H9 (cell line): ENCODE results near the gene DENND1A. TPM values are rescaled to one million over a fixed set of nuclear protein-coding genes. Genes with fewer than 3 reads are reported as not detected.

Experiments
- DNase-seq: peaks from one replicate; pipeline ENCODE4 v3.0.0-alpha.2; 2017
- H2AFZ ChIP-seq: one replicate; pipeline ENCODE4 v1.6.1; 2013; ENCODE audit warnings: mild to moderate bottlenecking, low read length, control low read depth, moderate library complexity
- H2AK5ac ChIP-seq: 2 replicates; pipeline ENCODE4 v1.6.1; 2013; ENCODE audit warnings: low read length, control low read depth, mixed read lengths; ENCODE audit not compliant: insufficient read length
- H2BK120ac ChIP-seq: one replicate; pipeline ENCODE4 v1.6.1; 2013; ENCODE audit warnings: low read depth, mild to moderate bottlenecking, low read length, control low read depth, inconsistent platforms; ENCODE audit not compliant: poor library complexity, severe bottlenecking
- H2BK12ac ChIP-seq: 2 replicates; pipeline ENCODE4 v1.6.1; 2013; ENCODE audit warnings: low read length, control low read depth, mixed read lengths, low read depth; ENCODE audit not compliant: insufficient read length
- H2BK15ac ChIP-seq: 2 replicates; pipeline ENCODE4 v1.6.1; 2013; ENCODE audit warnings: low read depth, low read length, control low read depth
- H2BK20ac ChIP-seq: one replicate; pipeline ENCODE4 v1.6.1; 2013; ENCODE audit warnings: low read depth, mild to moderate bottlenecking, low read length, control low read depth, inconsistent platforms; ENCODE audit not compliant: poor library complexity, severe bottlenecking
- H2BK5ac ChIP-seq: 2 replicates; pipeline ENCODE4 v1.6.1; 2013; ENCODE audit warnings: low read length, control low read depth, mixed read lengths; ENCODE audit not compliant: insufficient read length
- H3K14ac ChIP-seq: 2 replicates; pipeline ENCODE4 v1.6.1; 2013; ENCODE audit warnings: low read length, control low read depth; ENCODE audit not compliant: insufficient read depth
- H3K18ac ChIP-seq: 2 replicates; pipeline ENCODE4 v1.6.1; 2013; ENCODE audit warnings: low read depth, mild to moderate bottlenecking, mixed read lengths, low read length, control low read depth; ENCODE audit not compliant: insufficient read length
- H3K23ac ChIP-seq: 2 replicates; pipeline ENCODE4 v1.6.1; 2013; ENCODE audit warnings: low read length, control low read depth, mixed read lengths, low read depth; ENCODE audit not compliant: insufficient read length
- H3K23me2 ChIP-seq: 2 replicates; pipeline ENCODE4 v1.6.1; 2013; ENCODE audit warnings: low read depth, mild to moderate bottlenecking, mixed read lengths, low read length, control low read depth; ENCODE audit not compliant: insufficient read length, poor library complexity, severe bottlenecking
- H3K27ac ChIP-seq: 2 replicates; pipeline ENCODE4 v1.5.1; 2013; ENCODE audit warnings: low read length, control low read depth, mixed read lengths, low read depth; ENCODE audit not compliant: insufficient read length
- H3K27me3 ChIP-seq: 2 replicates; pipeline ENCODE4 v1.6.1; 2013; ENCODE audit warnings: low read length, control low read depth, inconsistent platforms; ENCODE audit not compliant: insufficient read depth
- H3K4ac ChIP-seq: 2 replicates; pipeline ENCODE4 v1.6.1; 2013; ENCODE audit warnings: low read depth, mild to moderate bottlenecking, control low read depth, inconsistent platforms, low read length, moderate library complexity
- H3K4me1 ChIP-seq: 2 replicates; pipeline ENCODE4 v1.6.1; 2013; ENCODE audit warnings: low read length, control low read depth, inconsistent platforms; ENCODE audit not compliant: insufficient read depth
- H3K4me2 ChIP-seq: 2 replicates; pipeline ENCODE4 v1.6.1; 2013; ENCODE audit warnings: low read length, control low read depth, mixed read lengths; ENCODE audit not compliant: insufficient read length, insufficient read depth
- H3K56ac ChIP-seq: 2 replicates; pipeline ENCODE4 v1.6.1; 2013; ENCODE audit warnings: low read depth, mild to moderate bottlenecking, mixed read lengths, low read length, control low read depth; ENCODE audit not compliant: insufficient read length
- H3K79me1 ChIP-seq: 2 replicates; pipeline ENCODE4 v1.6.1; 2013; ENCODE audit warnings: low read depth, mild to moderate bottlenecking, moderate library complexity, low read length, control low read depth, inconsistent platforms; ENCODE audit not compliant: insufficient read depth, poor library complexity, severe bottlenecking
- H3K79me2 ChIP-seq: 2 replicates; pipeline ENCODE4 v1.6.1; 2013; ENCODE audit warnings: low read length, control low read depth, inconsistent platforms; ENCODE audit not compliant: insufficient read depth
- H3K9ac ChIP-seq: 2 replicates; pipeline ENCODE4 v1.6.1; 2013; ENCODE audit warnings: low read length, control low read depth, mixed read lengths; ENCODE audit not compliant: insufficient read length; ENCODE audit errors: extremely low read depth
- H3K9me3 ChIP-seq: one replicate; pipeline ENCODE4 v1.6.1; 2013; ENCODE audit warnings: low read depth, low read length, inconsistent platforms; ENCODE audit not compliant: control insufficient read depth
- H3T11ph ChIP-seq: one replicate; pipeline ENCODE4 v1.6.1; 2013; ENCODE audit warnings: mild to moderate bottlenecking, low read length, control low read depth, inconsistent platforms
- H4K20me1 ChIP-seq: one replicate; pipeline ENCODE4 v1.6.1; 2013; ENCODE audit not compliant: control insufficient read depth, insufficient read length, insufficient read depth
- H4K5ac ChIP-seq: 2 replicates; pipeline ENCODE4 v1.6.1; 2013; ENCODE audit warnings: low read depth, mild to moderate bottlenecking, mixed read lengths, low read length, control low read depth; ENCODE audit not compliant: insufficient read length
- H4K8ac ChIP-seq: replicated peaks from 2 replicates; pipeline ENCODE4 v1.6.1; 2013; ENCODE audit warnings: low read length, control low read depth, mixed read lengths, low read depth; ENCODE audit not compliant: insufficient read length
- H4K91ac ChIP-seq: 2 replicates; pipeline ENCODE4 v1.6.1; 2013; ENCODE audit warnings: low read depth, mild to moderate bottlenecking, moderate library complexity, mixed read lengths, low read length, control low read depth; ENCODE audit not compliant: insufficient read length
- H3K27ac Mint-ChIP-seq, 3 experiments: 2 replicates in 2 of 3; 3 replicates in 1 of 3; pipeline ENCODE4 v1.8.0; 2020 to 2021; ENCODE audit warnings: mixed read lengths in 3 of 3, mild to moderate bottlenecking in 1 of 3, moderate library complexity in 1 of 3
- H3K27me3 Mint-ChIP-seq: 2 replicates; pipeline ENCODE4 v1.8.0; 2021; ENCODE audit warnings: low read depth, mild to moderate bottlenecking, moderate library complexity, mixed read lengths
- H3K36me3 Mint-ChIP-seq, 3 experiments: 2 replicates in 2 of 3; 3 replicates in 1 of 3; pipeline ENCODE4 v1.8.0; 2020 to 2021; ENCODE audit warnings: low read depth in 3 of 3, mixed read lengths in 3 of 3; ENCODE audit not compliant: insufficient read depth in 1 of 3
- H3K4me1 Mint-ChIP-seq, 2 experiments: 2 replicates each; pipeline ENCODE4 v1.8.0; 2020; ENCODE audit warnings: mixed read lengths in 2 of 2
- H3K4me3 Mint-ChIP-seq, 2 experiments: 2 replicates in 1 of 2; 3 replicates in 1 of 2; pipeline ENCODE4 v1.8.0; 2020 to 2021; ENCODE audit warnings: mild to moderate bottlenecking in 2 of 2, mixed read lengths in 2 of 2, moderate library complexity in 1 of 2
- H3K9me3 Mint-ChIP-seq, 2 experiments: 2 replicates in 1 of 2; 3 replicates in 1 of 2; pipeline ENCODE4 v1.8.0; 2020; ENCODE audit warnings: mild to moderate bottlenecking in 2 of 2, mixed read lengths in 2 of 2, moderate library complexity in 1 of 2
- WGBS: extraction: QIAGEN DNeasy Blood & Tissue Kit; methylation state at CpG from one replicate; pipeline ENCODE4 v1.1.7; 2013; ENCODE audit warnings: missing lambda C conversion rate, low lambda C conversion rate, mixed read lengths; ENCODE audit not compliant: insufficient read length; ENCODE audit errors: extremely low coverage; 5-methylcytosine and 5-hydroxymethylcytosine counted together
- total RNA-seq: library from RNA; stranded (reverse); gene quantifications from 2 replicates; pipeline ENCODE4 v1.2.1, GENCODE V29; 2021
- TF ChIP-seq, protein P1 (sequence below): fragments of 200-600 bp; sonication (generic); conservative IDR thresholded peaks from 3 replicates; pipeline ENCODE4 v1.8.0; 2021; ENCODE audit warnings: antibody characterized with exemption, mild to moderate bottlenecking

Gene DENND1A
- total RNA-seq, 1 experiment from 2014 or later = 20.4 TPM

DNA sequence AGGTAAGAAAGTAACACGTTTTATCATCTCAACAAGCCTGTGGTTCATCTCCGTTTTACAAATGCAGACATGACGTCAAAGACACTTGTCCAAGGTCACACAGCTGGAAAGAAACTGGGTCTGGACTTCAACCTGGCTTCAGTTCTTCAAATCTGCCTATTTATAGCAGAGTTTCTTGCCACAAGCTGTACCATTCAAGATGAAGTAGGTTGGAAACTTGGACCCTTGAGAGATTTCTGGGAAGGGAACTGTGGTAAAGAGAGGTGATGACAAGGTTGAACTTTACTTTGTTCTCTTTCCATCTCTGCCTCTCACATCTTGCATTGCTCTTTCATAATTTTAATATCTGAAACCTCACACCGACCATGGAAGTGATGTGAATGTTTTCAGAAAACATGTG, 29.9 kb upstream of the DENND1A start:
- Histone ChIP-seq H2BK15ac (no peak overlapping the region), H3K23me2 (no peaks in the 10 kb centered on the region), H3K9ac (no peak overlapping the region), H3K4me2 (no peak overlapping the region), H4K8ac (no peak overlapping the region), H4K20me1 (no peaks in the 10 kb centered on the region), H3K9me3 (no peaks in the 10 kb centered on the region), H2AK5ac (no peak overlapping the region), H3K4me1 (no peaks in the 10 kb centered on the region), H4K5ac (no peak overlapping the region), H3K79me2 (no peaks in the 10 kb centered on the region), H2BK120ac (no peak overlapping the region), H3K14ac (no peak overlapping the region), H3K4ac (no peak overlapping the region), H2BK20ac (no peak overlapping the region), H2BK12ac (no peak overlapping the region), H3K56ac (no peak overlapping the region), H3T11ph (no peak overlapping the region), H4K91ac (no peak overlapping the region), H3K79me1 (no peaks in the 10 kb centered on the region), H2AFZ (no peak overlapping the region), H3K27ac (no peak overlapping the region), H2BK5ac (no peak overlapping the region), H3K18ac (no peak overlapping the region), H3K27me3 (no peaks in the 10 kb centered on the region), H3K23ac (no peak overlapping the region)
- no peaks in the 10 kb centered on the region for H3K36me3 Mint-ChIP-seq
- TF ChIP-seq, protein P1, sequence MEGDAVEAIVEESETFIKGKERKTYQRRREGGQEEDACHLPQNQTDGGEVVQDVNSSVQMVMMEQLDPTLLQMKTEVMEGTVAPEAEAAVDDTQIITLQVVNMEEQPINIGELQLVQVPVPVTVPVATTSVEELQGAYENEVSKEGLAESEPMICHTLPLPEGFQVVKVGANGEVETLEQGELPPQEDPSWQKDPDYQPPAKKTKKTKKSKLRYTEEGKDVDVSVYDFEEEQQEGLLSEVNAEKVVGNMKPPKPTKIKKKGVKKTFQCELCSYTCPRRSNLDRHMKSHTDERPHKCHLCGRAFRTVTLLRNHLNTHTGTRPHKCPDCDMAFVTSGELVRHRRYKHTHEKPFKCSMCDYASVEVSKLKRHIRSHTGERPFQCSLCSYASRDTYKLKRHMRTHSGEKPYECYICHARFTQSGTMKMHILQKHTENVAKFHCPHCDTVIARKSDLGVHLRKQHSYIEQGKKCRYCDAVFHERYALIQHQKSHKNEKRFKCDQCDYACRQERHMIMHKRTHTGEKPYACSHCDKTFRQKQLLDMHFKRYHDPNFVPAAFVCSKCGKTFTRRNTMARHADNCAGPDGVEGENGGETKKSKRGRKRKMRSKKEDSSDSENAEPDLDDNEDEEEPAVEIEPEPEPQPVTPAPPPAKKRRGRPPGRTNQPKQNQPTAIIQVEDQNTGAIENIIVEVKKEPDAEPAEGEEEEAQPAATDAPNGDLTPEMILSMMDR = no peak
- H3K27ac Mint-ChIP-seq = no peak overlapping the region
- no peaks in the 10 kb centered on the region; a peak in 1 of 5 replicates for H3K9me3 Mint-ChIP-seq
- no peak for DNase-seq
- no peak overlapping the region for H3K4me3 Mint-ChIP-seq
- peaks cover 40% of the 10 kb centered on the region for H3K27me3 Mint-ChIP-seq
- H3K4me1 Mint-ChIP-seq = peaks cover 12 to 15% of the 10 kb centered on the region in 2 experiments
- WGBS = no CpG with 5 or more reads among the region's 4 CpGs
